ENCODE measurements around the gene FAM236A. TPM values are rescaled to one million over a fixed set of nuclear protein-coding genes. Genes with fewer than 3 reads are reported as not detected.
"Not testable (repeated sequence)": the region's sequence is repeated elsewhere in the genome, so short reads cannot be mapped to it uniquely, and the experiment has no call there.

FAM236A gene
- total and polyA plus RNA-seq, 4 donors: not detected

GRCh38 chrX:72943819-72944169 is 5.8 kb downstream of the FAM236A start, which contains the start of gene DMRTC1:
TSS of gene DMRTC1 (minus strand) at chrX:72943837. CDS start at chrX:72875694, 68,143 bp downstream.
- H3K27me3 ChIP-seq (ENCODE audit: control insufficient read depth in 1 of 2, insufficient read depth in 2 of 2, low read length in 1 of 2); H3K36me3 ChIP-seq (ENCODE audit: control insufficient read depth in 1 of 2, insufficient read depth in 2 of 2, low read length in 1 of 2); H3K4me1 ChIP-seq (ENCODE audit: control insufficient read depth in 1 of 2, insufficient read depth in 2 of 2, low read length in 2 of 2); intact Hi-C loops (cut with DNase I); H3K27ac ChIP-seq (ENCODE audit: low read depth in 1 of 2, low read length in 2 of 2); ATAC-seq (ENCODE audit: low FRiP score); H3K9me3 ChIP-seq (ENCODE audit: control insufficient read depth, low read length); DNase-seq; H3K4me3 ChIP-seq (ENCODE audit: low read length in 2 of 2): not testable (repeated sequence)
- no CpG with 5 or more reads among the region's 15 CpGs for WGBS, 2 donors

DNA sequence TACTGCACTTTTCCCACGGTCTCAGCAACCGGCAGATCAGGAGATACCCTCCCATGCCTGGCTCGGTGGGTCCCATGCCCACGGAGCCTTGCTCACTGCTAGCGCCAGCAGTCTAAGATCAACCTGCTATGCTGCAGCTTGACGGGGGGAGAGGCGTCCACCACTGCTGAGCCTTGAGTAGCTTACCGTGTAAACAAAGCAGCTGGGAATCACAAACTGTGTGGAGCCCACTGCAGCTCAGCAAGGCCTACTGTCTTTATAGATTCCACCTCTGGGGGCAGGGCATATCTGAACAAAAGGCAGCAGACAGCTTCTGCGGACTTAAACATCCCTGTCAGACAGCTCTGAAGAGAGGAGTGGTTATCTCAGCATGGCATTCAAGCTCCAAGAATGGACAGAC is 22.0 kb downstream of the FAM236A start:
- H3K36me3 ChIP-seq (ENCODE audit: control insufficient read depth in 1 of 2, insufficient read depth in 2 of 2, low read length in 1 of 2); H3K4me3 ChIP-seq (ENCODE audit: low read length in 2 of 2); H3K27me3 ChIP-seq (ENCODE audit: control insufficient read depth in 1 of 2, insufficient read depth in 2 of 2, low read length in 1 of 2); intact Hi-C loops (cut with DNase I); H3K9me3 ChIP-seq (ENCODE audit: control insufficient read depth, low read length); H3K4me1 ChIP-seq (ENCODE audit: control insufficient read depth in 1 of 2, insufficient read depth in 2 of 2, low read length in 2 of 2); DNase-seq; ATAC-seq (ENCODE audit: low FRiP score); H3K27ac ChIP-seq (ENCODE audit: low read depth in 1 of 2, low read length in 2 of 2): not testable (repeated sequence)
- no CpG with 5 or more reads among the region's 9 CpGs for WGBS, 2 donors

GRCh38 chrX:72971859-72972258 is 33.9 kb downstream of the FAM236A start:
- H3K27ac ChIP-seq (ENCODE audit: low read depth in 1 of 2, low read length in 2 of 2); intact Hi-C loops (cut with DNase I); H3K4me1 ChIP-seq (ENCODE audit: control insufficient read depth in 1 of 2, insufficient read depth in 2 of 2, low read length in 2 of 2); ATAC-seq (ENCODE audit: low FRiP score); DNase-seq; H3K4me3 ChIP-seq (ENCODE audit: low read length in 2 of 2); H3K9me3 ChIP-seq (ENCODE audit: control insufficient read depth, low read length); H3K36me3 ChIP-seq (ENCODE audit: control insufficient read depth in 1 of 2, insufficient read depth in 2 of 2, low read length in 1 of 2); H3K27me3 ChIP-seq (ENCODE audit: control insufficient read depth in 1 of 2, insufficient read depth in 2 of 2, low read length in 1 of 2): not testable (repeated sequence)
- WGBS, 2 donors: no CpG with 5 or more reads among the region's 5 CpGs

DNA sequence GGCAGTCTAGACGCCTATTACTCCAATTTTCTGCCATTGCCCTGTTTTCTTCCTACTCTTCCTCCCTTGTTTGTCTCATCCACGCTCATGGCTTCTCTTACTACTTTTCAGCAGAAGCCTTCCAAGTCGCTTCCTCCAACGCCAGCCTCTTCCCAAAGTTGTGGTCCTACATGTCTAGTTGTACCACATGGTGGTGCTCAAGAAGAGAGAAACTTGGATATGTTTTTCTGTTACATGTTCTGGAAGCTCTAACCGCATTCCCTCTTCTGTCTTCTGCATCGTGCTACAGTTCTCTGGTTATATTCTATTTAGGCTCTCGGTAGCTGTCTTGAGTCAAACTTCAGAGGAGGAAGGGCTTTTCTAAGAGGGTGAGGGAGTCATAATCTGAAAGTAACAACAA is 36.9 kb downstream of the FAM236A start:
- H3K36me3 ChIP-seq (ENCODE audit: control insufficient read depth in 1 of 2, insufficient read depth in 2 of 2, low read length in 1 of 2); intact Hi-C loops (cut with DNase I); H3K27ac ChIP-seq (ENCODE audit: low read depth in 1 of 2, low read length in 2 of 2); DNase-seq; ATAC-seq (ENCODE audit: low FRiP score); H3K4me1 ChIP-seq (ENCODE audit: control insufficient read depth in 1 of 2, insufficient read depth in 2 of 2, low read length in 2 of 2); H3K4me3 ChIP-seq (ENCODE audit: low read length in 2 of 2); H3K27me3 ChIP-seq (ENCODE audit: control insufficient read depth in 1 of 2, insufficient read depth in 2 of 2, low read length in 1 of 2); H3K9me3 ChIP-seq (ENCODE audit: control insufficient read depth, low read length): not testable (repeated sequence)
- no CpG with 5 or more reads among the region's 7 CpGs for WGBS, 2 donors

DNA sequence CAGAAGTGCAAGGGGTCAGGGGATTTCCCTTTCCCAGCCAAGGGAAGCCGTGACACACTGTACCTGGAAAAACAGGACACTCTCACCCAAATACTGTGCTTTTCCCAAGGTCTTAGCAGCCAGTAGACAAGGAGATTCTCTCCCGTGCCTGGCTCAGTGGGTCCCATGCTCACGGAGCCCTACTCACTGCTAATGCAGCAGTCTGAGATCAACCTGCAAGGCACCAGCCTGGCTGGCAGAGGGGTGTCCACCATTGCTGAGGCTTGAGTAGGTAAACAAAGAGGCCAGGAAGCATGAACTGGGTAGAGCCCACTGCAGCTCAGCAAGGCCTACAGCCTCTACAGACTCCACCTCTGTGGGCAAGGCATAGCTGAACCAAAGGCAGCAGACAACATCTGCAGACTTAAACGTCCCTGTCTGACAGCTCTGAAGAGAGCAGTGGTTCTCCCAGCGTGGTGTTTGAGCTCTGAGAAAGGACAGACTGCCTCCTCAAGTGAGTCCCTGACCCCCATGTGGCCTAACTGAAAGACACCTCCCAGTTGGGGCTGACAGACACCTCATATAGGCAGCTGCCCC is 43.0 kb downstream of the FAM236A start:
- H3K27me3 ChIP-seq (ENCODE audit: control insufficient read depth in 1 of 2, insufficient read depth in 2 of 2, low read length in 1 of 2); H3K36me3 ChIP-seq (ENCODE audit: control insufficient read depth in 1 of 2, insufficient read depth in 2 of 2, low read length in 1 of 2); intact Hi-C loops (cut with DNase I); ATAC-seq (ENCODE audit: low FRiP score); H3K27ac ChIP-seq (ENCODE audit: low read depth in 1 of 2, low read length in 2 of 2); H3K9me3 ChIP-seq (ENCODE audit: control insufficient read depth, low read length); H3K4me3 ChIP-seq (ENCODE audit: low read length in 2 of 2); H3K4me1 ChIP-seq (ENCODE audit: control insufficient read depth in 1 of 2, insufficient read depth in 2 of 2, low read length in 2 of 2): not testable (repeated sequence)
- 60 to 62% methylated on average over 5 of the region's 5 CpGs for WGBS, 2 donors
- DNase-seq: peak; percentile 15

Other genes with a start within 250 kb of the FAM236A start
- 10 to 100 TPM in 1 of 2 donors, 1 to 10 TPM in 1; 8.1 to 10.6 TPM for gene PHKA1, start 223.9 kb upstream of the FAM236A start, total RNA-seq
- 10 to 100 TPM in 1 of 2 donors, 1 to 10 TPM in 1; 3.0 to 10.4 TPM for gene PHKA1, start 223.9 kb upstream of the FAM236A start, polyA plus RNA-seq
- gene DMRTC1B, start 161.3 kb upstream of the FAM236A start, total RNA-seq: under 1 TPM in 1 of 2 donors, not detected in 1; 0.63 TPM
- gene DMRTC1B, start 161.3 kb upstream of the FAM236A start, polyA plus RNA-seq: not detected
- not detected for gene FAM236B, start 155.5 kb upstream of the FAM236A start, total RNA-seq
- gene FAM236B, start 155.5 kb upstream of the FAM236A start, polyA plus RNA-seq: not detected
- not detected for gene FAM236D, start 130.0 kb upstream of the FAM236A start, total RNA-seq
- not detected for gene FAM236D, start 130.0 kb upstream of the FAM236A start, polyA plus RNA-seq
- gene FAM236C, start 25.6 kb upstream of the FAM236A start, total RNA-seq: not detected
- gene FAM236C, start 25.6 kb upstream of the FAM236A start, polyA plus RNA-seq: not detected
- not detected for gene DMRTC1, start 5.6 kb downstream of the FAM236A start, total RNA-seq
- gene DMRTC1, start 5.6 kb downstream of the FAM236A start, polyA plus RNA-seq: not detected
- not detected for gene PABPC1L2B, start 64.7 kb downstream of the FAM236A start, total RNA-seq
- not detected for gene PABPC1L2B, start 64.7 kb downstream of the FAM236A start, polyA plus RNA-seq
- gene PABPC1L2A, start 141.3 kb downstream of the FAM236A start, total RNA-seq: not detected
- not detected for gene PABPC1L2A, start 141.3 kb downstream of the FAM236A start, polyA plus RNA-seq